GM18519 (cell line): Measurements from ENCODE around the gene HTT.

ENCODE experiments used
- ATAC-seq: cut with Tn5 transposase; IDR thresholded peaks from one replicate; pipeline ENCODE4 v1.9.1; 2021; ENCODE audit warnings: mild to moderate bottlenecking, moderate library complexity; ENCODE audit not compliant: unreplicated experiment, low FRiP score

The HTT gene

DNA sequence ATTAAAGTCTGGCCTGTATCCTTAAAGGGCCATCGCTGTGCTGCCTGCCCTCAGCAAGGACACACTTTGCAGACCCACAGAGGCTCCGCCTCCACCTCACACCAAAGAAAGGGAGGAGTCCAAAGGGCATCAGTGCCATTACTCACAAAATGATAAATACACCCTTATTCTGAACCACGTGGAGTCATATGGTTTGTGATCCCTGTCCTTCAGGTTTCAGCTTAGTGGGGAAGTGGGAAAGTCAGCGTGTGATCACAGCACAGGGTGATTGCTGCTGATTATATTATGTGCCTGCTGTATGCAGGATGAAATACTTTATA lies 138.6 kb downstream of the HTT start:
- ATAC-seq = no peak

DNA sequence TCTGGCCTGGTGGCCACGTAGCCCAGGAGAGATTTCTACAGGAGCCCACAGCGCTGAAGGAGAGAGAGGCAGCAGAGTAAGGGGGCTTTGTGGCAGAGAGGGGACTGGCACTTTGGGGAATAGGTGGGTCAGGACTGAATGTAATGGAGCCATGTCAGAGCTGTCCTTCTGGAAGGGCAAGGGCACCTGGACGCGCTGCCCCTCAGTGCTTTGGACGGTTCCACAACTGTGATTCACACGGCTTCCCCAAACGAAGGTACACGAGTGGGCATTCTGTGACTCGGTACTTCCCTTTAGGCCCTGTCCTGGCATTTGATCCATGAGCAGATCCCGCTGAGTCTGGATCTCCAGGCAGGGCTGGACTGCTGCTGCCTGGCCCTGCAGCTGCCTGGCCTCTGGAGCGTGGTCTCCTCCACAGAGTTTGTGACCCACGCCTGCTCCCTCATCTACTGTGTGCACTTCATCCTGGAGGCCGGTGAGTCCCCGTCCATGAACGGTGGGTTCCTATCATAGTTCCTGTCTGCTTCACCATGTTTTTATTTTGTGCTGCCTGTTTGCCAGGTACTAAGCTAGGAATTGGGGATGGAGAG lies 139.3 kb downstream of the HTT start:
- no peak for ATAC-seq

DNA sequence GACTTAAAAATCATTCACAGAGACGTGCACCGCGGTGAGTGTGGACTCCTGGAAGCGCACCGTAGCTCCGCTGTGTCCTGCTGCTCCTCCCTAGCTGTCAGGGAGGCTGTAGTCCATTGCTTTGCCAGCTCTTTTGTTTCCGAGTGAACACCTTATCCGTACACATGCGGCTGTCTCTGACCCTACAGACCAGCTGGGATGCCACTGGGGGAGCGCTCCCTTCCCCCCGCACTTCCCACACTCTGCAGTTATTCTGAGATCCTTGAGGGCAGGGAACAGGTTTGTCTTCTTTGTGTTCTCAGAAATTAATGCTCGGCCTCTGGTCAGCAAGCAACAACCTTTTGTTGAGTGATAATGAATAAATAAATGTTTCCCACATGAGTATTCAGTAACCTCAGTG lies 140.8 kb downstream of the HTT start:
- ATAC-seq = no peak

DNA sequence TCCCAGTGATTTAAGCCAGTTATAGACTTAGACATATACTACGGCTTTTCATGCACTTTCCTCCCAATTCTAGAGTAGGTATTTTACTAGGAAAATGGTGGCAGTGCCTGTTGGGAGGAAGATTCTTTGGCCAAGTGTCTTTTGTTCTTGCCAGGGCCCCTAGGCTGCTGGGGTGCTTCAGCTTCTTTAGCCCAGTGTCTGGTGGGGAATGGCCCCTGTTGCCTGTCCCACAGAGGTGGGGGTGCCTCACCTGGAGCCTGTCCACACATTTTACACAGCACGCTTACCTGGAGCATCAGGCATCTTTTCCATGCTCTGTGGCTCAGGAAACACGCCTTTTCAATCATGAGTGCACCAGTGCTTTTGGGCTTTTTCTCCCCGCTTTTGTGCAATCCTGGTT lies 141.3 kb downstream of the HTT start:
- ATAC-seq = no peak

DNA sequence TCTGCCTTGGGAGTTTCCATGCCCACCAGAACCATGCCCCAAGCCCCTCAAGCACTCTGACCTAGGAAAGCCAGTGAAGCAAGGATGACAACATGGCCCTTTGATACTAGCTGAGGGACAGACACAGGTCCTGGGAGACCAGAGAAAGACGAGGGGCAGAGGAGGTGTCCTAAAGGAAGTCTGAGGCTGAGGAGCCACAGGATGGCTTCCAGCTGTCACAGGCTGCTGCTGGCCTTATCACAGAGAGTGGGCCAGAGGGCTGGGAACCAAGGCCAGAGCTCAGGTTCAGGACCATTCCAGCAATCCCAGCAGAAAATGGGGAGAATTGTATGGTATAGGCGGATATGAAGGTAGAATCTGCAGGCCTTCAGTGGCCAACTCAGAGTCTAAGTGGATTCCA lies 142.8 kb downstream of the HTT start:
- no peak for ATAC-seq

DNA sequence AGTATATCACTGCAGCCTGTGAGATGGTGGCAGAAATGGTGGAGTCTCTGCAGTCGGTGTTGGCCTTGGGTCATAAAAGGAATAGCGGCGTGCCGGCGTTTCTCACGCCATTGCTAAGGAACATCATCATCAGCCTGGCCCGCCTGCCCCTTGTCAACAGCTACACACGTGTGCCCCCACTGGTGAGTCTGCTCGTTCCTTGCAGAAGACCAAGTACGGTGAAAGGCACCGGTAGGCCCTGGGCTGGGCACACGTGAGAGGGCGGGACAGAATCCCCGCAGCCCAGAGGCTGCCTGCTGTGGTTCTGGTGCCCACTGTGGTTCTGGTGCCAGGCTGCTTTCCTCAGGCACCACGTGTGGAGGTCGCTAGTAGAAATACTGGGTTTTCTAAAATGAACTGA lies 143.3 kb downstream of the HTT start:
- ATAC-seq = no peak

DNA sequence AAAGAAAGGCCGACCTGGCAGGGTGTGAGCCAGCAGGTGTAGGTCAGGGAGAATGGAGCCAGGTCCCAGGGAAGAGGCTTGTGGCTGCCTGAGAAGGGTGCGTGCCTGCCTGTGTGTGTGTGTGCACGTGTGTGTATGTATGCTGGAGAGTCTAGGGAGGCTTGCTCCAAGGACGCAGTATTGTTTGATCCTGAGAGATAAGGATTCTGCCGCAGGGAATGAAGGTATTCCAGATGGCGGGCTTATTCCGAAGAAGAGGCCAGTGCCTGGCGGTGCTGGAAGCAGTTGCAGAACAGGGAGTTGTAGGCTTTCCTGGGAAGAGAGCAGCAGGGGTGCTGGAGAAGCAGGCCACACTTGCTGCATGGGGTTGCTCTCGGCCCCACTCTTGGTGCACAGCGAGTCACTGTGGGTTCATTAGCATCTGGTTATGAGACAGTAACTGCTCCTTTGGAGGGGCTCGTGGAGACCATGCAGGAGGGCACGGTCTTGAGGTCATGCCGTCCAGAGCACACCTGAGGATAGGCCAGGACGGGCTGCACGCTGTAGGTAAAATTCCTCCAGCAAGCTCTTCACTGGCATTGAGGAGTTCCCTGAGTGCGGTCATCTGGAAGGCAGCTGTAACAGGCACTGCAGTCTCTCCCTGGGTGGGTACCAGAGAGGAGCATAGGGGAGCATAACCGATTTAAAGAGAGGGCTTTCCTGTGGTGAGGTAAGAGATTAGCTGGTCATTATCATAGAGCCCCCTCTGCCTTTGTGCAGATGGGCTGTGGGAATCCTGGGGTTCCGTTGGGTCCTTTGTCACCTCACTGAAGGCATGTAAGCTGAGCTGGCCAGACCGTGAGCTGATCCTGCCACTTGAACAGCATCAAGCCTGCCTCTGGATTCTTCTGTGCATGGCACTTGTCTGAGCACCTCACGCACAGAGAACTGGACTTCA lies 144.6 kb downstream of the HTT start:
- no peak for ATAC-seq

DNA sequence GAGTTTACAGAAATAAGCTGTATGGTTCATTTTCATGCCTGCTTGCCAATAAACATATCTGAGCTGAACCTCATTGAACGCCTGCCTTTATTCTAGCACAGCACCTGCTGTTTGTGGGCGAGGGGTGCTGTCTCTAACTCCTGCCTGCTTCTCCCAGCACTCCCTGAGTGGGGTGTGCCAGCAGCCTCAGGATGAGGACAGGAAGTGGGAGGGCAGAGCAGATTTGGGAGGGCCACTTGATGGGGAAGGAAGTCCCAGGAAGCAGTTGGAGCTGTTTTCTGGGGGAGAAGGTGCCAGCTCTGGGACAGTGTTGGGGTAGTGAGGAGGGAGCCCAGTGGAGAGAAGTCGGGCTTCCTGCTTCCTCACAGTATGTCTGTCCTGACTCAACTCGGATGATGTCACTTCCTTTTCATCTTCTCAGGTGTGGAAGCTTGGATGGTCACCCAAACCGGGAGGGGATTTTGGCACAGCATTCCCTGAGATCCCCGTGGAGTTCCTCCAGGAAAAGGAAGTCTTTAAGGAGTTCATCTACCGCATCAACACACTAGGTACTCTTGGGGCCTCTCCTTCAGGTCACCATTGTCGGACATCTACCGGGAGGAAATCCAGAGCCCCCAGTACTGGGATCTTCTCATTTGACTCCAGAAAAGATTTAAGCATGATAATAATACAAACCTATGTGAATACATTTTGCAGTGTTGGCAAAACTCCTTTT lies 145.4 kb downstream of the HTT start:
- ATAC-seq = no peak

DNA sequence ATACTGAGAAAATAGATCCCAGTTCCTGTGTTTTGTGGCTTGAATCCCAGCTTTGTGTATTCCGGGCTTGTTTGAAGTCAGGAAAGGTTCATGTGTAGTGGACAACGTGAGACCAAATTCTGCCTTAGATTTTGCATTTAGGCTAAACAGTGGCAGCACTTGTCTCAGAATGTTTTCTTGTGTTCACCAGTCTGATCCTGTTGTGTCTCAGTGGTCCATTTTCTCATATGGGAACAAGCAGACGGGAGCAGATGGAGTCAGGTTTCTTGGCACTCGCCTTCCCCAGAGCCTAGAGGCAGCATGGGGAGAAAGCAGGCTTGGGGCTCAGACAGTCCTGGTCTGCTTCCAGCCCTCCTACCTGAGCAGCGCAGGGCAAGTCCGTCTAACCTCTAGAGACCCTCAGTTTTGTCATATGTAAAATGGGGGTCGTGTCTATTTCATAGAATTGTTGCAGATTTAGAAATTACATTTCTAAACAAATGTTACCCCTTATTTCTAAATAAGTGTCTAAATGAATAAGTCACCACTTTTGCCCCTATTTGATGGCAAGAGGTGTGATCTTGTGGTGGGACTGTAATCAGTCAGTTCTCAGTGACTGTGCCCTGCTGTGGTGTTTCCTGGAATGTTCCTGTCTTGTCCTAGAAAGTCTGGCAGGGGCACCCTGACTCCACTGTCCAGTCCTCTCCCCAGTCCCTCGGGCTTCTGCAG lies 146.1 kb downstream of the HTT start:
- no peak for ATAC-seq

DNA sequence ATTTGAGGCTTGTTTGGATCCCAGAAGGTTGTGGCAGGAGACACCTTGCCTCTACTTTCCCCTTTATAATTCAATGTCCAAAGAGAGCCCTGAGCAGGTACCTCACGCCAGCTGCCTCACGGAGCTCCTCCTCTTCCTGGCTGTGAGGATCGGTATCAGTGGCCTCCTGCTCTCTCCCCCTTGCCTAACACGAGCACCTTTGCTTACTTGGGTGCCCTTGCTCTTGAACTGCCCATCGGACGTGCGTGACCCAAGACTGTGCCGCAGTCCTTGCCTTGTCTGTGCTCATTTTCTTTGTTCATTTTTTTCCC lies 146.7 kb downstream of the HTT start:
- no peak for ATAC-seq

DNA sequence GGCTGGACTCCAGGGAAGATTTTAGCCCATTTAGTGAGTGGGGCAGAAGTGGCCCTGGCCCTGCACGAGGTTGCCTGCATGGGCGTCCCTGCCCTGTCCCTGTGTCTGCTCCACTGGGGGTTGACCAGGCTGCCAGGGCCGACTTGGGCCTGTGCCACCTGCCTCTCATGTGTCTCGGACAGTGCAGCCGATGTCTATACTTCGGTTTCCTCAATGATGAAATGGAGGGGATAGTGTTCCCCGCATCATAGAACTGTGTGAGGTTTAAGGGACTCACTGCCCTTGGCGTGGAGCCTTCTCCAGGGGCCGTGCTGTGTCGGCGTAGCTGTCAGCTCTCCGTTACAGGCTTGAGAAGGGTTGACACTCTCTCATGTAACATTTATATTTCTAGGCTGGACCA lies 147.5 kb downstream of the HTT start:
- ATAC-seq = no peak

DNA sequence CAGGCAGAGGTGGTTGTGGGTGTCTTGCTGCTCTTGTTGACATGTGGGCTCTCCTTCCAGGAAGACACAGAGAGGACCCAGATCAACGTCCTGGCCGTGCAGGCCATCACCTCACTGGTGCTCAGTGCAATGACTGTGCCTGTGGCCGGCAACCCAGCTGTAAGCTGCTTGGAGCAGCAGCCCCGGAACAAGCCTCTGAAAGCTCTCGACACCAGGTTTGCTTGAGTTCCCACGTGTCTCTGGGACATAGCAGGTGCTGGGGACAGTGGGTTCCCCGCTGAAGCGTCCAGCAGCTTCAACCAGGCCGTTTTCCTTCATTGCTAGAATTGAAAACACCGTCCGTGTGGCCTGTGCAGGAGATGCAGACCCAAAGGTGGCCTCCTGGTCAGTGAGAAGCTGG lies 148.9 kb downstream of the HTT start:
- no peak for ATAC-seq

DNA sequence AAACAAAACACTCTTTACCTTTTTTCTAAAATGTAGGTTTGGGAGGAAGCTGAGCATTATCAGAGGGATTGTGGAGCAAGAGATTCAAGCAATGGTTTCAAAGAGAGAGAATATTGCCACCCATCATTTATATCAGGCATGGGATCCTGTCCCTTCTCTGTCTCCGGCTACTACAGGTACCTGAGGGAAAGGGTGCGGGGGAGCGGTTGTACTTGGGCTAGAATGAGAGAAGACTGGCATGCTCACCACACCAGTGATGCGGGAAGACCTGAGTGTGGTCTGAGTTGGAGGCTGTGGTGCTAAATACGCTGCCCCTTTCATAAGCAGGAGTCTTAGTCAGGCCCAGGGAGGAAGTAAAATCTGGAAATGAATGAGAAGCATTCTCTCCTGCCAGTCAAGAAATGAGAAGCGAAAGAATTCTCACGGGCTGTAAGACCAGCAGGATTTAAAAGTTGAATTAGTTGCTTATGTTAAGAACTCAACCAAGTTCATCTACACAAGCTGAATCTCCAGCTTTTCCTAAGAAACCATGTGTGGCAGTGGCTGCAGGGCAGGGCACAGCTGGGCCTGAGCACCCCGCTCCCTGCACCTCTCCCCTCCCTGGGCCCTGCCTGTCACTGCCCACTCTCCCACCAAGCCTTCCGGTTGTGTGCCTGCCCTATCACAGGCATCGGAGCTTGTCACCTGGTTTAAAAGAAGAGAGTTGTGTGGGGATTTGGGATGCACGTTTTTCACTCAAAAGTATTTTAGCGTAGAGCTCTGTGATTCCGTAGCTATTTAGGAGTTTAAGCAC lies 149.7 kb downstream of the HTT start:
- no peak for ATAC-seq

DNA sequence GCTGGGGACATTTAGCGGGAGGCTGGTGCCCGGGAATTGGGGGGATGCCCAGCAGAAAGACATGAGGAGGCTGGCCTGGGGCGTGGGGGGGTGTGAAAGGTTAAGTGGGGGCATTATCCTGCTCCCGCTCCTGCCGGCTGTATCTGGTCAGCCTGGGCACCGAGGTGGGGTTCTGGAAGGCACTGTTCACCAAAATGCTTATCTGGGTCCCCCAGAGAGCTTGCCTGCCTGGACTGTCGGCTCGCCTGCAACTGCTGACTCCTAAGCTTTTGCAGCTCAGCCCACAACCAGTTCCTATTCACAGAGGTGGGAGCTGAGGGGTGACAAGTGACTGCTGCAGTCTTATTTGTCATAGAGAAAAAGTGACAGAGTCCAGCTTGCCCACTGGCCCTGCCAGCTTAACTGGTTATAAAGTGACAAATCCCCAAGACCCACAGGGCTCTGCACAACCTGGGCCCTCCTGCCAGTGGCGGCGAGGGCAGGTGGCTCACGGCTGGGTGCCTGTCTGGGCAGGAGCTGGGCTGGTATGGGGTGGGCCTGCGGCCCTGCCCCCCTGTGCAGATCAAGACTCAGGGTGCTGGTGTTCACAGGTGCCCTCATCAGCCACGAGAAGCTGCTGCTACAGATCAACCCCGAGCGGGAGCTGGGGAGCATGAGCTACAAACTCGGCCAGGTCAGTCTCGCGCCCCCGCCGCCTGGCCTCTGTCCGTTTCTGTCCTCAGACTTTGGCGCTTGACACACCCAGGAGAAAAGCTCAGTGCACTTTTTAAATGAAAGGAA lies 150.8 kb downstream of the HTT start:
- no peak for ATAC-seq

DNA sequence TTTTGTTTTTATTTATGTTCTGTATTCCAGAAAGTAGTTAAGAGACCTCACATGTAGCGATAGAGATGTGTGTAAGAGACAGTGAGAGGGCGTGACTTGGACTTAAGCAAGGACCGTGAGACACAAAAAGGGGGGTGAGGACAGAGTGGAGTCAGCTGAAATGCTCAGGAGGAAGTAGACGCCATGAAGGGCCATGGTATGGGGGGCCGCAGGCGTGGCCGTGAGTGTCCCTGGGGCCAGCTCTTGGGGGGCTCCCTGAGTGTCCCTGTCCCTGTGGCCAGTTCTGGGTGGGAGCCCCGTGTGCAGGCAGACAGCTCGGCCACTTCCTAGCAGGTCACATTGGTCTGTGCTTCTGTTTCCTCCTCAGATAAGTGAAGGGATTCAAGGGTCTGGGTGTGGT lies 151.5 kb downstream of the HTT start:
- ATAC-seq = no peak

DNA sequence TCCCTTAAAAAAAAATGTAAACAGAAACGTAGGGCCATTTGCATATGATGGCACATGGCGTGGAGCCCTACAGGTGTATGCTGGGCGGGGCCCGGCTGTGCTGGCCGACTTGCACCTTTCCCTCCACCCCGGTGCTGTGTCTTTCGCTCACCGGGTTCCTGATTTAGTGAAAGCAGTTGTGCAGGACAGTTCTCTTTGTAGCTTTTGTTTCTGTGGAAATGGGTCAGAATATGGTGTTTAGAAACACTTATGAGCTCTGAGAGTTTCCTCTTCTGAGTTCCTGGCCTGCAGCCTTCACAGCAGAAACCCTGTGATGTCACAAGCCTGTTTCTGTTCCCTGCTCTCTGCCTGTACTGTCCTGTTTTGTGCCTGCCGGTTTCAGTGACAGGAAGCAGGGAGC lies 152.0 kb downstream of the HTT start:
- no peak for ATAC-seq

DNA sequence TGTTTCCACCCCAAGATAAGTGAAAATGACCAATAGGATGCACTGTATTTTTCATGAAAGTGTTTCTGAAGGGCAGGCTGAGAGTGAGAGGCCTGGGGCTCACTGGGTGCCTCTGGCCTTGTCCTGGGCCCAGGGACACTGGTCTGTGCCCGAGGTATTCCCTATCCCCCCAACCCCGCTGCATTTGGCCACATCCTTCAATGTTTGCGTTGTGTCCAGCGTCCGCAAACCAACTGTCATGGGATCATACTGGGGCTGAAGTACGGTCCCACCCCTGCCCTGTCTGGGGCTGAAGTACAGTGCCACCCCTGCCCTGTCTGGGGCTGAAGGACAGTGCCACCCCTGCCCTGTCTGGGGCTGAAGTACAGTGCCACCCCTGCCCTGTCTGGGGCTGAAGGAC lies 152.5 kb downstream of the HTT start:
- ATAC-seq = no peak

DNA sequence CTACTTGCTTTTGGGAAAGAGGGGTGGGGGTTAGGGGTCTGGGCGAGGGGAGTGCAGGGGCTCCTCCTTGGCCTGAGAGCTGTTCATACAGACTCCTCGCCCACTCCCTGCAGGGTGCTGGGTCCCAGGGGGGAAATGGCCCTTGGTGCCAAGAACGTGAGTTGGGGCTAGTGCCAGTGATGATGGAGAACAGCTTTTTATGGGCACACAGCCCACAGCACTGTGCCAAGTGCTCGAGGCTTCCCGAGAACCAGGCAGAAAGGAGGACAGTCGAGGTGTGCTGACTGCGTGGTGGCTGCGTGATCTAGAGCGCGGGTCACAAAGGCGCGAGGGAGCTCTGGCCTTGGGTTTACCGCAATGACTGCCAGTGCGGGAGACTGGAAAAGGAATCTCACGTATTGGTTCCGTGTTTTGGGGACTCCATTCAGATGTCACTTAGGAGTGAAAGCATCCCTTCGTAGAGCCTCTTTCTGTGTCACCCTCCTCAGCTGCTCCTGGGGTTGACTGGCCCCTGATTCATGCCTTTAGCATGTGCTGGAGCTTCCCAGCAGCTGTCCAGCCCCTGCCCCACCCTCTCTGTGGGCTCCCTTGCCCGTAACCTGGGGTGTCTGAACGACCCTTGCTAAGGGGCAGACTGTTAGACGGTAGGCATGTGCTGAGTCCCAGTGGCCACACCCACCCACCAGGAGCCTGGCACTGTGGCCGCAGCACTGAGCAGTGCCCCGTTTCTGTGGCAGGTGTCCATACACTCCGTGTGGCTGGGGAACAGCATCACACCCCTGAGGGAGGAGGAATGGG lies 153.6 kb downstream of the HTT start:
- ATAC-seq = no peak

DNA sequence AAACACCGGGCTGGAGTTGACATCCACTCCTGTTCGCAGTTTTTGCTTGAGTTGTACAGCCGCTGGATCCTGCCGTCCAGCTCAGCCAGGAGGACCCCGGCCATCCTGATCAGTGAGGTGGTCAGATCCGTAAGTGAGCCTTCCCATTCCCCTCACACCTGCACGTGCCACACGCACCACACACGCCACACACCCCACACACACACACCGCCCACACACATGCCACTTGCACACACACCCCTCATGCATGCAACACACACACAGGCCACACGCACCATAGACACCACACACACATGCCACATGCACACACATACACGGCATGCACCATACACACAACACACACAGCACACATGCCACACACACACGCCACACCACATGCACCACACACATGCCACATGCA lies 154.4 kb downstream of the HTT start:
- ATAC-seq = no peak
